Right lobe of liver (tissue), 4 donors: ENCODE results near the gene ANP32B.

Source experiments
- CTCF ChIP-seq, 4 donors: fragments of 200-600 bp in 3 of 4; fragments of 450-650 bp in 1 of 4; IDR thresholded peaks; one replicate each; pipeline versions ENCODE4 v1.5.1 to v1.8.0; 2016 to 2022; ENCODE audit warnings: antibody characterized with exemption in 4 of 4, mild to moderate bottlenecking in 2 of 4
- POLR2A ChIP-seq: fragments of 450-650 bp; IDR thresholded peaks from one replicate; pipeline ENCODE4 v1.6.1; 2017; ENCODE audit warnings: antibody characterized with exemption, mild to moderate bottlenecking
- donor health status: DM: no; HTN: no; CAD: no.
- donor health status: DM: no; HTN: no; CAD: no.
- donor health status: DM: no; HTN: yes; CAD: no.

GRCh38 chr9:98057138-98057799 lies 74.1 kb downstream of the ANP32B start:
- TF ChIP-seq CTCF (IDR thresholded peaks at IDR 0.05) (no peak), POLR2A (no peak)
